ENCODE results near the gene RABGAP1.

The RABGAP1 gene

GRCh38 chr9:123011380-123011779 lies 70.6 kb downstream of the RABGAP1 start:
- no peak for DNase-seq

- DNase-seq: no peak
These were observed 71.2 kb downstream of the RABGAP1 start for GRCh38 chr9:123011878-123012528.

DNA sequence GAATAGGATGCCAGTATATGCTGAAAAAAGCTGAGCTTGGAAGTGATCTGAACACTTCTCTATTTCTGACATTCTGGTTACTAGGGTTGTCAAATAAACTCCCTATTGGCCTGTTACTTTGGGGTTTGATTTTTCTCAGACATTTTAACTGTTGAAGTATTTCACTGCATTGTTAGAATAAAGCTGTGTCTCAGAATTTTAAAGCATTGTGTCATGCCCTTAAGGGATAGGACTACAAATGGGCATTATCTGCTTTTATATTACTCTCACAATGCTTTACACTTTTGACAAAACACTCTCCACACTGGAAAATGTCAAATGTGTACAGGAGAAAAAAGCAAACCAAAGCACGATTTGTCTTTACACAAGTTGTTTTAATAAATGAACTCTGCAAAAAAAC lies 75.8 kb downstream of the RABGAP1 start:
- DNase-seq: no peak

DNA sequence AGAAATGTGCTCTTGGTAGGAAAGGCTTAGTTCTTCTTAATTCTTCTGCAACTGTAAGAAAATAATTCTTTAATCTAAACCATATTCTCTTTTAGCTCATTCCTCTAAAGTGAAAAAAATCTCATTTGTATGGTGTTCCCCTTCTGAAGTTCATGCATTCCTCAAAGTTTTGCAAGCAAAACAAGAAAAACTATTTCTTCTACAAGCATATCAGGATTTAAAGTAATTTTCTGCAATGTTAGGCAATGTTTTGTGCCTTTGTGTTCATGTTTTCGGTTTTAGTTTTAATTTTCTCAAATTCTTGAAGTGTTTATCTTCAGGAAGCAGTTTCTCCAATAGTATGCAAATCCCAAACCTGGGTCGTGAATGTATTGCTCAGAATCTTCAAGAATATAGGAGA lies 80.0 kb downstream of the RABGAP1 start:
- DNase-seq: no peak

DNA sequence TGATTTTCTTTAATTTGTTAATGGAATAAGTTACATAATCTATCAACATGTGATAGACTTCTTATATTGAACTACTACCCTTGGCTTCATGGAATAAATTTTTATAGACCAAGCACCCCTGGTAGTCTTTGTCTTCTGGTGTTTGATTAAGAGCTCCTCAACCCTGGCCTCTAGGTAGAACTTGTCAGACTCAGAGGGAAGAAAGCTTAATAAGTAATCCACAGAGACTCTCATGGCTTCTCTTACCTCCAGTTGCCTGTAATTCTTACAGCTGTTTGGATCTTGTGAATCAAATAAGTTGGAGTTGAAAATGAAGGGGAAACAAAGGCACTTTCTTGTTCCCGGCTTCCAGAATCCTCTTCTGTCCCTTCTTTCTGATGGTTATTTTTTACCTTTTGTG lies 85.6 kb downstream of the RABGAP1 start:
- no peak for DNase-seq

DNA sequence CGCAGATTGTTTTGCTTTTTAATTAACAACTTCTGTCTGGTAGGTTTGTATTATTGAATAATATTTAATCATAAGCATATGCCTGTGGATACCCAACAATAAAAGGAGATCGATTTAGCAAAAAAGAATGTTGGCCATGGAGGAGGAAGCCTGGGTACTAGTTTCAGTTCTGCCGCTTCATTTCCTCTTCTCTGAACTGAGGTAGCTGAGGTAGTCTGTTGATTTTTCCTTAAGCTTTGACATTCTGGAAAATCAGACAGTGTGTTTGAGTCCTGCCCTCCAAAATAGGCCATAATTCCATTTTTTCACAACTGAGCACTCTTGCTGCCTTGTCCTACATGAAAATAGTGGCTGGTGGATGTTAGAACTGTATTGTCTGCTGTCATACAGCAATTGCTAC lies 86.7 kb downstream of the RABGAP1 start:
- no peak for DNase-seq

DNA sequence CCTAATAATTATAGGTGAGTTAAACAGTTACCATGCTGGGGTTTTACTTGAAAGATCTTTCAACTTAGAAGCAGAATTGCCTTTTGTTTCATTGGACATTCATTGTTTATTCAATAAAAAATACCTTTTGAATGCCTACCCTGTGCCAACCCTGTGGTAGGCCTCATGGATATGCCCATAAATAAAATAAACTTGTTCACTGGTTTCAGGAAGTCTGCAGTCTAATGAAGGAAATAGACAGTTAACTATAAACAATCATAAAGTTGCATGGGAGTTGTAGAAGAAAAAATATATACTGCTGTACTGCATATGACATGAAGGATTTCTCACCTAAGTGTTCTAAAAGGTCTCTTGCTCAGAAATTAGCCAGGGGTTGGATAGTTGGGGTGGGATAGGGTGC lies 87.3 kb downstream of the RABGAP1 start:
- DNase-seq: no peak

GRCh38 chr9:123028973-123029372 lies 88.2 kb downstream of the RABGAP1 start:
- DNase-seq: no peak

- no peak for DNase-seq
These were observed 91.1 kb downstream of the RABGAP1 start for GRCh38 chr9:123031963-123032362.

GRCh38 chr9:123033352-123033751 lies 92.5 kb downstream of the RABGAP1 start, which contains the start of gene GPR21:
Gene GPR21, plus strand, starts transcription at chr9:123033667. Its CDS starts 900 bp downstream, at chr9:123034567.
- no peak for DNase-seq

DNA sequence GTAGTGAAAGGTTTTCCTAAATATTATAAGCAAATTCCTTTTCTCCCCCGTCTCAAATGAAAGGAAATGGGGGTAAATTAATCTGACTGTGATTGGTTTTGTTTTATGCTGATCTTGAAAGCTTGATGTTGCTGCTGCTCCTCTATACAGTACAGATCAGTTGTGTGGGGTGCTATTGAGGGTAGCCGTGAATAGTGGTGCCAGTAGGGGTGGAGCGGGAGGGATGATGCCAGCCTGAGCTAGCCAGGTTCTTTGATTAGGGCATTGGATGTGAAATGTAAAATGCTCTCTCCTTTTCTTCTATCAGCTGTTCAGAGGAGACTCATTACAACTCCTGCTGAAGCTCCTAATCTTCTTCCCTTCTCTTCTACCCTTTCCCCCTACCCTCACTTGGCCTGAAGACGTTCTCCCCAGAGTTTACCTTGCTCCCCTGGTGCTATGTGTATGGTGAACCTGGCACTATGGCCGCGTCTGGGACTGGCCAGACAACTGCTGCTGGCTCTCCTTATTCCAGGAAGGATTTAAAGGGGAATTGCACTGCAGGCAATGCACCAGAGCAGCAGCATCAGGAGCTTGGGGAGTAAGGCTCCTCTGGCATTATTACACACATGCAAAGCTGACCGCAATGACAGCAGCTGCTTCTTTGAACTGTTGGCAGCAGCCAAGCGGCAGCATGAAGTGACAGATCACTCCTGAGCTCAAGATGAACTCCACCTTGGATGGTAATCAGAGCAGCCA lies 93.2 kb downstream of the RABGAP1 start:
- DNase-seq: no peak

- DNase-seq: no peak
These were observed 94.2 kb downstream of the RABGAP1 start for GRCh38 chr9:123034881-123035510.

- no peak for DNase-seq
These were observed 95.0 kb downstream of the RABGAP1 start for GRCh38 chr9:123035791-123036190.

DNA sequence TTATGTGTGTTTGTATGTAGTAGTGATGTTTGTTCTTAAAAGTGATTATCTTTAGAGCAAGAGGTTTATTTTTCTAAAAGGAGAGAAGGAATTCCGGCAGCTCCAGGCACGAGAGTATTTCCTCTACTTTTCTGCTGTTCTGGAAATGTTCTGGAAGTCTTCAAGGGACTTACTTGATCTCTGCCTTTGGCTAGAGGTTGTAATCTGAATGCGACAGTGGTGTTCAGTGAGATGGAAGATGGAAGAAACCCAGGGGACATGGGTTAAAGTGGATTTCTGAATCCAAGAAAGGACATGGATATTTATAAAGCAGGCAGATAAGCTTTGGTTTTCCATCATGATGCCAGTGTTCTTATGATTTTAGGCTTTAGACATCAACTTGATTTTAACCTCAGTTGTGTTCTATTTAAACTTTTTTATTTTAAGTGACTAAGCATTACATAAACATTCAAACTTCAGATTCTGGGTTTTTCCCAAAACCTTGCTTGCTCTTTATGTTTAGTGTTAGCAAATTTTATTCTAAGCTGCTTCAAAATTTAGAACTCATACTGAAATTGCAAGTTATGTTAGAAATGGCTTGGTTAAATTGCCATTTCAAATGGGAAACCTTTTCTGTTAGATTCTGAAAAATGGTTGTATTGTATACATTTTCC lies 96.2 kb downstream of the RABGAP1 start:
- DNase-seq: no peak

DNA sequence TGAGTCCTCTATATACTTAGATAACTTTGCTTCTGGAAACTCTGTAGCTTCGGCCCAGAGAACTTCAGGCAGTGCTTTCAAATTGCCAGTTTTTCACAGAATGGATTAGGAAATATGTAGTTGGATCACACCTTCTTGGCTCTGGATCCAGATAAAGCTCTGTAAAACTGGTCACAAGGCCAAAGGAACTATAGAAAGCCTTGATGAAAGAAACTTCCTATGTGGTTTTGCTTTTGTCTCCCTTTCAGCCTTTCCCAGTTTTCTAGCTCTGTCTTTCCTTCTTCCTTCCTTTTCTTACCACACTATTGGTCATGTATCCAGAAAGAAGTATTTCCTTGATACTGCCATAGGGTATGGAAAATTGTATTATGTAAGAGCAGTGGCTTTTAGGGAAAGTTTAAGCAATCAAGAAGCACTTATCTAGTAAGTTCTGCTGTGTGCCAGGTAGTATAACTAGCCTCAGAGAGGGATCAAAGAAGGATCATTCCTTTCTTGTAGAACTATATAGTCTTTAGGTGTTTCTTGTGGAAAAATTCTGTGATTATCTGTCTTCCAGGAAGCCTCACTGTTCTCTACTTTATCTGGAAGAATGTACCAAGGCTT lies 98.9 kb downstream of the RABGAP1 start:
- DNase-seq: no peak

- no peak for DNase-seq
These were observed 100.0 kb downstream of the RABGAP1 start for GRCh38 chr9:123040801-123041200.

DNA sequence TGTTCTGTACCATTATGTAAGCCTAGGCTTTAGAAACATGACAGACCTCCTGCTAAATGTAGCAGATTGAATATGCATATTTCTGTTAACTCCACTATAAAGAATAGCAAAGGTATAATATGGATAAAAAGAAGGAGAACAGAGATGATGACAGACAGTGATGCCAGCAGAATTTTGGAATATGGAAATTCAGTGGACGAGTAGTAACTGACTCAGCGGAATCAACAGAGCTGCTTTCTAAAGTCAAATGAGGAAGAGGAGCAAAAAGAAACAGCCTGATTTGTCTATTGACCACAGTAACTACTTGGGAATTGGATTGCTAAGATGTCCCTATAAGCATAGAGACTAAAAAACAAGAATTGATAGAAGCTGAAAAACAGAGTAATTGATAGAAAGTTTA lies 100.7 kb downstream of the RABGAP1 start:
- no peak for DNase-seq

- DNase-seq: no peak
These were observed 102.5 kb downstream of the RABGAP1 start for GRCh38 chr9:123043081-123043939.

DNA sequence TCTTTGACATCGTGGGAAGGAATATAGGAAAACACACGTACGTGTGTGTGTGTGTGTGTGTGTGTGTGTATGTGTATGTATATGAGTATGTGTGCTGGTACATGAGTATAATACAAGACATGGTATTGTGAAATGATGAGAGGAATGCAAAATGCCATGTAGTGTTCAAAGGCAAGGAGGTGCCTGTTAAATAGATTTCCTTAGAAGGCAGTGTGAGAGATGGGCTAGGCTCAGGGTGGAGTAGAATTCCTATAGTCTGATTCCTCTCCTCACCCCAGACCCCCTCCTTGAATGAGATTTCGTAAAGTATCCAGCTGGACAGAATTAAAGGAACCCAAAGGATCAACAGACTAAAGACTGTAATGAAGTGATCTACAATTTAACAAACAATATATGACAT lies 103.8 kb downstream of the RABGAP1 start:
- no peak for DNase-seq

DNA sequence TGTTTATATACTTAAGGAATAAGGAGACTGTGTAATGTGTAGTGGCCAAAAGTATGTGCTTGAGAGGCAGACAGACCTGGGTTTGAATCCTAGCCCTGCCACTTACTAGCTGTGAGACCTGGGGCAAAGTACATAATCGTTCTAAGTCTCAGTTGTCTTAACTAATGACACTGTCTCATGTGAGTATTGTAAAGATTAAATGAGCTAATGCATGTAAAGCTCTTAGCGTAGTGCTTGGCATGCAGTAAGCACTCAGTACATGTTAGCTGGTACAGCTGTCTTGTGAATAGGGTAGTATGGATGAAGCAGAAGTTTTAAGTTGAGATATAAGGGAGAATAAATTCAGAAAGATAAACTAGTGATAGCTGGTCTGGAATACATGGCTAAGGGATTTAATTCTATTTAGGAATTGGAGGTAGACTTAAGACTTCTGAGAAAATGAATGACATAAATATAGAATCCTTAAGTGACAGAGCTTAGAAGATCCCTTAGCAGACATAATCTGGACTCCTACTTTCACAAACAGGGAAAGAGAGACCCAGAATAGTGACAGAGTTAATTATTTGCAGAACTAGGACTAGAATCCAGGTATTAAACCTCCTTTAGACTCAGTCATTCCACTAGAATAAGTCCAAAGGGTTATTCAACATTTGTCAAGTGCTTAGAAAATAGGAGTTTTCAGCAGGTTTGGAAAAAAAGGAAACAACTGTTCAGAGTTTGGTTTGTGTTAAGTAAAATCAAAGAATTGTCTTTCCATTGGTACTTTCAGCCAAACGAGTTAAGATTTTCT lies 105.8 kb downstream of the RABGAP1 start:
- DNase-seq: no peak

- no peak for DNase-seq
These were observed 107.9 kb downstream of the RABGAP1 start for GRCh38 chr9:123048748-123049147.
